ENCODE results near the gene VPS35.

The VPS35 gene

GRCh38 chr16:46606231-46606630 is 82.7 kb downstream of the VPS35 start:
- FAIRE-seq = no peak

All from islet of Langerhans (tissue), 1 donor.